ENCODE data around the gene FARSA. TPM values are rescaled to one million over a fixed set of nuclear protein-coding genes. Genes with fewer than 3 reads are reported as not detected.
A peak's percentile ranks its signal among the peaks of the same experiment; 100 is the strongest.
"Not testable (repeated sequence)": the region's sequence is repeated elsewhere in the genome, so short reads cannot be mapped to it uniquely, and the experiment has no call there.

The FARSA gene
- total RNA-seq: 49.1 TPM

DNA sequence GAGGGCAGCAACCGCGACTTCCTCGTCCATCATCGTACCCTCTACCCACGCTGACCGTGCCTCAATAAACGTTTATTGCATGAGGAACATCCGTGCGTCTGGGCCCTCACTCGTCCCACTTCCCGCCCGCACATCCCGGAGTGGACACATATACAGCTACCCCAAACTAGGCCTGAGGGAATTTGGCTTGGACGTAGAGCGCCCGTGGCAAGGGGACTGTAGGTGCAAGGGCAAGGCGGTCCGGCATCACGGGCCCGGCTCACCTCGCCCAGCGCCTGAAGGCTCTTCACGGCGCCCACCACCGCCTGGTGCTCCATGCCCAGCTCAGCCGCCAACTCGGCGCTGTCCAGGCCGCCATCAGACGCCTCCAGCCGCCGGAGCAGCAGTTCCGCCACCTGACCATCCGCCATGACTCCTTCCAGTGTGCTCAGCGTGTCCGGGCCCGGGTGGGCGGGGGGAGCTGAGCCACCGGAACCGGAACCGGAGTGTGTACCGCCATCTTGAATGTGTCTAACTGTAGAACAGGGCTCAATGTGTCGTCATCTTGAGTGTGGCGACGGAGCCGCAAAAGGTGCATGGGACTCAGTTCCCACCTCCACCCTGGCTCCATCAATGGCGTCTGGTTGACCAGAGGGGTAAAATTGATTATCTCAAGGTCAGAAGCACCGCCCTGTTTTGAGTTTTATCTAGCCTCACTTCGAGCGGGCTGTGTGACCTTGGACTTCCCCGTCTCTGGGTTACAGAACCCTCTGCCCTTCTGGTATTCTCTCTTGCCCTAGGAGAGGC lies at the start of gene FARSA:
Gene FARSA, minus strand, starts transcription at position 425 of the 786 bp plus-strand sequence. Its CDS starts 15 bp downstream, at position 410.
- peak within 1 kb of the TSS; percentile 97 to 100 (median 99) for H3K4me3 ChIP-seq (ENCODE audit: low read length in 3 of 3)
- no peaks in the 10 kb centered on the region for H3K27me3 ChIP-seq (ENCODE audit: control insufficient read depth in 3 of 3, insufficient read depth in 3 of 3, low read length in 3 of 3)
- H3K4me1 ChIP-seq (ENCODE audit: control insufficient read depth in 3 of 3, insufficient read depth in 3 of 3, low read length in 3 of 3): peaks cover 23 to 27% (median 26%) of the 10 kb centered on the region in 3 donors
- H3K9ac ChIP-seq (ENCODE audit: low read depth in 1 of 3, low read length in 3 of 3): peak within 1 kb of the TSS; percentile 90 to 99 (median 93)
- H3K36me3 ChIP-seq (ENCODE audit: control insufficient read depth in 3 of 3, insufficient read depth in 3 of 3, low read length in 3 of 3): peaks cover 17 to 26% (median 21%) of the 10 kb centered on the region in 3 donors
- peak within 1 kb of the TSS; percentile 83 for H3K27ac ChIP-seq (ENCODE audit: low read depth, low read length)
- H3K9me3 ChIP-seq (ENCODE audit: control insufficient read depth in 3 of 3, low read length in 3 of 3): no peaks in the 10 kb centered on the region

DNA sequence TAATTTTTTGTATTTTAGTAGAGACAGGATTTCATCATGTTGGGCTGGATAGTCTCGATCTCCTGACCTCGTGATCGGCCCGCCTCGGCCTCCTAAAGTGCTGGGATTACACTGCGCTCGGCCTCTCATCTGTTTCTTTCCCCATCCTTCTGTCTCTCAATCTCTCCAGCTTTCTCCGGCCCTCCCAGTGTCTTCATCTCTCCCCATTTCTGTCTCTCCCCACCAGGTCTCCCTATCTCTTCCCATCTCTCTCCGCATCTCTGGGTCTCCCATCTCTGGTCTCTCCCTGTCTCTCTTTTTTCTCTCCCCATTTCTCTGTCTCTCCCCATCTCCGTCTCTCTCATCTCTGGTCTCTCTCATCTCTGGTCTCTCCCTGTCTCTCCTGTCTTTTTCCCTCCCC lies 49.6 kb upstream of the FARSA start:
- H3K4me1 ChIP-seq (ENCODE audit: control insufficient read depth in 3 of 3, insufficient read depth in 3 of 3, low read length in 3 of 3): peaks cover 21 to 24% (median 23%) of the 10 kb centered on the region in 3 donors
- H3K9ac ChIP-seq (ENCODE audit: low read depth in 1 of 3, low read length in 3 of 3): peak overlapping the region in 2 of 3 donors; percentile 28 to 45
- H3K27me3 ChIP-seq (ENCODE audit: control insufficient read depth in 3 of 3, insufficient read depth in 3 of 3, low read length in 3 of 3): no peaks in the 10 kb centered on the region
- no peaks in the 10 kb centered on the region for H3K9me3 ChIP-seq (ENCODE audit: control insufficient read depth in 3 of 3, low read length in 3 of 3)
- H3K36me3 ChIP-seq (ENCODE audit: control insufficient read depth in 3 of 3, insufficient read depth in 3 of 3, low read length in 3 of 3): no peaks in the 10 kb centered on the region
- H3K27ac ChIP-seq (ENCODE audit: low read depth, low read length): no peak overlapping the region
- peak overlapping the region in 2 of 3 donors; percentile 40 to 43 for H3K4me3 ChIP-seq (ENCODE audit: low read length in 3 of 3)

DNA sequence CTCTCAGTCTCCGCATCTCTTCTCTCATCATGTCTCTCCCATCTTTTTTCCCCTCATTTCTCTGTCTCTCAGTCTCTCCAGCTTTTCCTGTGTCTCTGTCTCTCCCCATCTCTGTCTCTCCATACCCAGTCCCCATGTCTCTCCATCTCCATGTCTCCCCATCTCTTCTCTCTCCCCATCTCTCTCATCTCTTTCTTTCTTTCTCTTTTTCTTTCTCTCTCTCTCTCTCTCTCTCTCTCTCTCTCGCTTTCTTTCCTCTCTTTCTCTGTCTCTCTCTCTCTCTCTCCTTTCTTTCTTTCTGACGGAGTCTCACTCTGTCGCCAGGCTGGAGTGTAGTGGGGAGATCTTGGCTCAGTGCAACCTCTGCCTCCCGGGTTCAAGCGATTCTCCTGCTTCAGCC lies 49.1 kb upstream of the FARSA start:
- Histone ChIP-seq H3K4me1 (ENCODE audit: control insufficient read depth in 3 of 3, insufficient read depth in 3 of 3, low read length in 3 of 3) (peaks cover 21 to 24% (median 23%) of the 10 kb centered on the region in 3 donors), H3K4me3 (ENCODE audit: low read length in 3 of 3) (no peak overlapping the region), H3K36me3 (ENCODE audit: control insufficient read depth in 3 of 3, insufficient read depth in 3 of 3, low read length in 3 of 3) (no peaks in the 10 kb centered on the region), H3K27me3 (ENCODE audit: control insufficient read depth in 3 of 3, insufficient read depth in 3 of 3, low read length in 3 of 3) (no peaks in the 10 kb centered on the region), H3K27ac (ENCODE audit: low read depth, low read length) (no peak overlapping the region), H3K9ac (ENCODE audit: low read depth in 1 of 3, low read length in 3 of 3) (no peak overlapping the region), H3K9me3 (ENCODE audit: control insufficient read depth in 3 of 3, low read length in 3 of 3) (no peaks in the 10 kb centered on the region)

DNA sequence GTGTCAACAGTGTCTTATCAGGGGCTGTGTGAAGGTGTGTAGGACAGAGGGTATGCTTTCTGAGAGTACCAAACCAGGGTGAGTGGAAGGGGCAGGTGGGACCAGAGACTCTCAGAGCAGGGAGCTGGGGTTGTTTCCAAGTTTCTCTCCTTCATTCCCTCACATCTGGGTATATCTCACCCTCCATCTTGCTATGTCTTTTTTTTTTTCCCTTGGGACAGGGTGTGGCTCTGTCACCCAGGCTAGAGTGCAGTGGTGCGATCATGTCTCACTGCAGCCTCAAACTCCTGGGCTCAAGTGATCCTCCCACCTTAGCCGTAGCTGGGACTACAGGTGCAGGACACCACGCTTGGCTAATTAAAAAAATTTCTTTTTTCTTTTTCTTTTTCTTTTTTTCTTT lies 46.5 kb upstream of the FARSA start:
- Histone ChIP-seq H3K36me3 (ENCODE audit: control insufficient read depth in 3 of 3, insufficient read depth in 3 of 3, low read length in 3 of 3) (no peaks in the 10 kb centered on the region), H3K27me3 (ENCODE audit: control insufficient read depth in 3 of 3, insufficient read depth in 3 of 3, low read length in 3 of 3) (no peaks in the 10 kb centered on the region), H3K27ac (ENCODE audit: low read depth, low read length) (no peak overlapping the region), H3K9me3 (ENCODE audit: control insufficient read depth in 3 of 3, low read length in 3 of 3) (no peaks in the 10 kb centered on the region), H3K4me1 (ENCODE audit: control insufficient read depth in 3 of 3, insufficient read depth in 3 of 3, low read length in 3 of 3) (peaks cover 14 to 19% (median 14%) of the 10 kb centered on the region in 3 donors), H3K9ac (ENCODE audit: low read depth in 1 of 3, low read length in 3 of 3) (no peak overlapping the region), H3K4me3 (ENCODE audit: low read length in 3 of 3) (no peak overlapping the region)

DNA sequence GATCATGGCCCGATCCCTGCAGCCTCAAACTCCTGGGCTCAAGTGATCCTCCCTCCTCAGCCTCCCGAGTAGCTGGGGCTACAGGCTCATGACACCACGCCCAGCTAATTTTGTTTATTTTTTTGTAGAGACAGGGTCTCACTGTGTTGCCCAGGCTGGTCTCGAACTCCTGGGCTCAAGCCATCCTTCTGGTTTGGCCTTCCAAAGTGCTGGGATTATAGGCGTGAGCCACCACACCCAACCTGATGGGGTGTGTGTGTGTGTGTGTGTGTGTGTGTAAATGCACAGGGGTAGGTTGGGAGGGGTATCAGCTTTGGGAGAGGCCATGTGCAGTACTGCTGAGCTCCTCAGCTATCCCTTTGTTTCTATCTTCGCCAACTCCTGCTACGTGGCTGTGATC lies 42.6 kb upstream of the FARSA start:
- H3K36me3 ChIP-seq (ENCODE audit: control insufficient read depth in 3 of 3, insufficient read depth in 3 of 3, low read length in 3 of 3); H3K27me3 ChIP-seq (ENCODE audit: control insufficient read depth in 3 of 3, insufficient read depth in 3 of 3, low read length in 3 of 3); H3K9ac ChIP-seq (ENCODE audit: low read depth in 1 of 3, low read length in 3 of 3); H3K27ac ChIP-seq (ENCODE audit: low read depth, low read length); H3K9me3 ChIP-seq (ENCODE audit: control insufficient read depth in 3 of 3, low read length in 3 of 3); H3K4me1 ChIP-seq (ENCODE audit: control insufficient read depth in 3 of 3, insufficient read depth in 3 of 3, low read length in 3 of 3); H3K4me3 ChIP-seq (ENCODE audit: low read length in 3 of 3): not testable (repeated sequence)

DNA sequence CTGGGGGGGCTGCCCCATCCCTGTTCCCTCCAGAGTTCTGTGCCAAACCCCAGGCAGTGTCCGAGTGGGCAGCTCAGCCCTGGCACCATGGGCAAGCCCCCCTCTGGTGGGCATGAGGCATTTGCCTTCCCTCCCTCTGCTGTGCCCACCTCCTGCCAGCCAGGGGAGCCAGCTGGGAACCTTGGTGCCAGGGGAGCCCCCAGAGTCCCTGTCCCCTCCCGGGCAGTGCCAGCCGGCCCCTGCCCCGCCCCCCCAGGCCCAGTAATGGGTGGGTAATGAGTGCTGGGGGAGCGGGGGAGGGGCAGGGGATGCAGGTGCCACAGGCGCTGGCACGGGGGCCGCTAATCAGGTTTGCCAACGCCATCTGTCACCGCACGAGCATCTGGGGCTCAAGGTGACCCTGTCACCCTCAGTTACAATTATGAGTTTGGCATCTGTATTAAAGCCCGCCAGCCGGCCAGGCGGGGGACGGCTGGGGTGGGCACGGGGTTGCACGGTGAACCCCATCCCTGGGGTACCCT lies 41.8 kb upstream of the FARSA start:
- Histone ChIP-seq H3K4me3 (ENCODE audit: low read length in 3 of 3) (no peak overlapping the region), H3K36me3 (ENCODE audit: control insufficient read depth in 3 of 3, insufficient read depth in 3 of 3, low read length in 3 of 3) (no peaks in the 10 kb centered on the region), H3K27ac (ENCODE audit: low read depth, low read length) (no peak overlapping the region)

DNA sequence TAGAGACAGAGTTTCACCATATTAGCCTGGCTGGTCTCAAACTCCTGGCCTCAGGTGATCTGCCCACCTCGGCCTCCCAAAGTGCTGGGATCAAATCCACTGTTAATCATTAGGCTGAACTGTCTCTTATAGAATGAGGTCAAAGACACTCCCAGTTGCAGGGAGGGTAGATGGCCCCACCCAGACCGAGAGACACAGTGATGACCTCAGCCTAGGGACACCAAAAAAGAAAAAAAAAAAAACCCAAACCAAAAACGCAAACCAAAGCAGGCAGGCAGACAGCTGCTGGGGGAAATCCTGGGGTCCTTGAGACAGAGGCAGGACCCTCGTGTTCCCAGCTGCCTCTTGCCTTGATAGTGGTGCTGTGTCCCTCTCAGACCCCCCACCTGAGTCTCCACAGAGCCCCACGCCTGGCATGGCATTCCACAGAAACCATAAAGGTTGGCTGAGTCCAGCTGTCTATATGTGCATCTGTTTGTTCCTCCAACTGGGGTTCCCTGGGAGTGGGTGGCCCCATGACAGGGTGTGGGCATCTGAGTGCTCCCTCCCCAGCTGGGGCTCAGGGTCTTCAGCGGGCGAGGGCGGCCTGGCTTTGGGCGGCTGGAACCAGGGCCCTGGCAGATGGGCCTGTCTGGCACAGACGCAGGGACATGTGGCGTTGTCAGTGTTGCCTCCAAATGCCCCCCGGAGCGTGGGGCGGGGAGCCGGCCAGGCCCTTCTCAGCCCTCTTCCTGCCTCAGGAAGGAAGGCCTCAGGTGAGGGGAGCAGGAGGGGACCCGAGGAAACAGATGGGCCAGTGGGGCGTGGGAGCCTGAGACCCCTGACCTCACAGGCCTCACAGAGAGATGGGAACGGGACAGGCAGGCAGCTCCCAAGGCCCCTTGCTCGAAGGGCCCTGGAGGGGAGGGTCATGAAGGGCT lies 41.0 kb upstream of the FARSA start:
- H3K27me3 ChIP-seq (ENCODE audit: control insufficient read depth in 3 of 3, insufficient read depth in 3 of 3, low read length in 3 of 3): no peaks in the 10 kb centered on the region
- H3K9ac ChIP-seq (ENCODE audit: low read depth in 1 of 3, low read length in 3 of 3): no peak overlapping the region
- H3K4me1 ChIP-seq (ENCODE audit: control insufficient read depth in 3 of 3, insufficient read depth in 3 of 3, low read length in 3 of 3): peaks cover 3 to 7% (median 7%) of the 10 kb centered on the region in 3 donors
- no peaks in the 10 kb centered on the region for H3K36me3 ChIP-seq (ENCODE audit: control insufficient read depth in 3 of 3, insufficient read depth in 3 of 3, low read length in 3 of 3)
- no peak overlapping the region for H3K27ac ChIP-seq (ENCODE audit: low read depth, low read length)
- H3K4me3 ChIP-seq (ENCODE audit: low read length in 3 of 3): no peak overlapping the region
- H3K9me3 ChIP-seq (ENCODE audit: control insufficient read depth in 3 of 3, low read length in 3 of 3): no peaks in the 10 kb centered on the region

More for the DNA sequence above, 41.8 kb upstream of the FARSA start:
- no peaks in the 10 kb centered on the region for H3K9me3 ChIP-seq (ENCODE audit: control insufficient read depth in 3 of 3, low read length in 3 of 3)
- peaks cover 0 to 2% (median 0%) of the 10 kb centered on the region in 3 donors for H3K4me1 ChIP-seq (ENCODE audit: control insufficient read depth in 3 of 3, insufficient read depth in 3 of 3, low read length in 3 of 3)
- no peaks in the 10 kb centered on the region for H3K27me3 ChIP-seq (ENCODE audit: control insufficient read depth in 3 of 3, insufficient read depth in 3 of 3, low read length in 3 of 3)
- H3K9ac ChIP-seq (ENCODE audit: low read depth in 1 of 3, low read length in 3 of 3): no peak overlapping the region

DNA sequence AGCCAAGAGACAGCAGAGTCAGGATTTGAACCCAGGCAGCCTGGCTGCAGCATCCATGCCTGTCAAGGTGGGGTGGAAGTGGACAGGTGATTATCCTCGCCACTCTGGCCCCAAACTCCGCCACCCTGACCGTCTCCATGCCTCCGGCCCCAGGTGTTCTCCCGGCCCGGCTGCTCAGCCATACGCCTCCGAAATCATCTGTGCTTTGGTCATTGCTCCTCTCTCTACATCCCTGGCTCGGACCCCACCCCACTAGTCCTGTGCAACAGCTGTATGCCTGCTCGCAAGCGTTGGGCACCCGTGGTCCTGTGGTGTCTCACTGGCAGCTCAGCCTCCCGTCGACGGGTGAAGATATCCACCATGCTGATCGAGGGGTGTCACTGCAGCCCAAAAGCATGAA lies 39.7 kb upstream of the FARSA start:
- no peaks in the 10 kb centered on the region for H3K36me3 ChIP-seq (ENCODE audit: control insufficient read depth in 3 of 3, insufficient read depth in 3 of 3, low read length in 3 of 3)
- no peaks in the 10 kb centered on the region for H3K27me3 ChIP-seq (ENCODE audit: control insufficient read depth in 3 of 3, insufficient read depth in 3 of 3, low read length in 3 of 3)
- H3K4me1 ChIP-seq (ENCODE audit: control insufficient read depth in 3 of 3, insufficient read depth in 3 of 3, low read length in 3 of 3): peaks cover 3 to 10% (median 10%) of the 10 kb centered on the region in 3 donors
- H3K27ac ChIP-seq (ENCODE audit: low read depth, low read length): no peak overlapping the region
- H3K4me3 ChIP-seq (ENCODE audit: low read length in 3 of 3): no peak overlapping the region
- no peaks in the 10 kb centered on the region for H3K9me3 ChIP-seq (ENCODE audit: control insufficient read depth in 3 of 3, low read length in 3 of 3)
- H3K9ac ChIP-seq (ENCODE audit: low read depth in 1 of 3, low read length in 3 of 3): no peak overlapping the region

DNA sequence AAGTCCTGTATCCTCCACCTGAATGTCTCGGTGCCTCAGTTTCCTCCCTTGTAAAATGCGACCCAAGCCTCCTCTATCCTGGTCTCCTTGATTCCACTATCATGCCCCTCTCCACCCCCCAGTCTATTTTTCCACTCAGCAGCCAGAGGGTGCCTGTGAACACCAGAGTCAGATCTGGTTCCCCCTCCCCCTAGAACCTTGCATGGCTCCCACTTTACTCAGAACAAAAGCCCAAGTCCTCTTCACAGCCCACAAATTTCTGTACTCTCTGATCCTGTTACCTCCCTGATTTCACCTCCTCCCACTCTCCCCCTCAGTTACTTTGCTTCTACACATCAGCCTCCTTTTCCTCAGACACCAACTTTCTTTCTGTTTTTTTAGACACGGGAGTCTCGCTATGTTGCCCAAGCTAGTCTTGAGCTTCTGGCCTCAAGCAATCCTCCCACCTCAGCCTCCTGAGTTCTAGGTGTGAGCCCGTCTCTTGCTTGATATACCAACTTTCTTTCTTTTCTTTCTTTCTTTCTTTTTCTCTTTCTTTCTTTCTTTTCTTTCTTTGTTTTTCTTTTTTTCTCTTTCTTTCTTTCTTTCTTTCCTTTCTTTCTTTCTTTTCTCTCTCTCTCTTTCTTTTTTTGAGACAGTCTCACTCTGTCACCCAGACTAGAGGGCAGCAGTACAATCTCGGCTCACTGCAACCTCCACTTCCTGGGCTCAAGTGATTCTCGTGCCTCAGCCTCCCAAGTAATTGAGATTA lies 36.7 kb upstream of the FARSA start:
- H3K9ac ChIP-seq (ENCODE audit: low read depth in 1 of 3, low read length in 3 of 3): no peak overlapping the region
- H3K9me3 ChIP-seq (ENCODE audit: control insufficient read depth in 3 of 3, low read length in 3 of 3): no peaks in the 10 kb centered on the region
- H3K36me3 ChIP-seq (ENCODE audit: control insufficient read depth in 3 of 3, insufficient read depth in 3 of 3, low read length in 3 of 3): no peaks in the 10 kb centered on the region
- no peak overlapping the region for H3K27ac ChIP-seq (ENCODE audit: low read depth, low read length)
- no peaks in the 10 kb centered on the region for H3K27me3 ChIP-seq (ENCODE audit: control insufficient read depth in 3 of 3, insufficient read depth in 3 of 3, low read length in 3 of 3)
- H3K4me1 ChIP-seq (ENCODE audit: control insufficient read depth in 3 of 3, insufficient read depth in 3 of 3, low read length in 3 of 3): peaks cover 3 to 15% (median 12%) of the 10 kb centered on the region in 3 donors
- no peak overlapping the region for H3K4me3 ChIP-seq (ENCODE audit: low read length in 3 of 3)
